GM12801 (cell line): Measurements from ENCODE around the gene CCR9.

Experiments used
- TF ChIP-seq, protein P1 (sequence below): IDR thresholded peaks from one replicate; pipeline ENCODE4 v1.5.1; 2011; ENCODE audit warnings: control low read depth; ENCODE audit not compliant: insufficient read length; ENCODE audit errors: extremely low read depth

The CCR9 gene

DNA sequence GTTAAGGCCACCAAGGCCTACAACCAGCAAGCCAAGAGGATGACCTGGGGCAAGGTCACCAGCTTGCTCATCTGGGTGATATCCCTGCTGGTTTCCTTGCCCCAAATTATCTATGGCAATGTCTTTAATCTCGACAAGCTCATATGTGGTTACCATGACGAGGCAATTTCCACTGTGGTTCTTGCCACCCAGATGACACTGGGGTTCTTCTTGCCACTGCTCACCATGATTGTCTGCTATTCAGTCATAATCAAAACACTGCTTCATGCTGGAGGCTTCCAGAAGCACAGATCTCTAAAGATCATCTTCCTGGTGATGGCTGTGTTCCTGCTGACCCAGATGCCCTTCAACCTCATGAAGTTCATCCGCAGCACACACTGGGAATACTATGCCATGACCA, 60.5 kb downstream of the CCR9 start:
- TF ChIP-seq, protein P1, sequence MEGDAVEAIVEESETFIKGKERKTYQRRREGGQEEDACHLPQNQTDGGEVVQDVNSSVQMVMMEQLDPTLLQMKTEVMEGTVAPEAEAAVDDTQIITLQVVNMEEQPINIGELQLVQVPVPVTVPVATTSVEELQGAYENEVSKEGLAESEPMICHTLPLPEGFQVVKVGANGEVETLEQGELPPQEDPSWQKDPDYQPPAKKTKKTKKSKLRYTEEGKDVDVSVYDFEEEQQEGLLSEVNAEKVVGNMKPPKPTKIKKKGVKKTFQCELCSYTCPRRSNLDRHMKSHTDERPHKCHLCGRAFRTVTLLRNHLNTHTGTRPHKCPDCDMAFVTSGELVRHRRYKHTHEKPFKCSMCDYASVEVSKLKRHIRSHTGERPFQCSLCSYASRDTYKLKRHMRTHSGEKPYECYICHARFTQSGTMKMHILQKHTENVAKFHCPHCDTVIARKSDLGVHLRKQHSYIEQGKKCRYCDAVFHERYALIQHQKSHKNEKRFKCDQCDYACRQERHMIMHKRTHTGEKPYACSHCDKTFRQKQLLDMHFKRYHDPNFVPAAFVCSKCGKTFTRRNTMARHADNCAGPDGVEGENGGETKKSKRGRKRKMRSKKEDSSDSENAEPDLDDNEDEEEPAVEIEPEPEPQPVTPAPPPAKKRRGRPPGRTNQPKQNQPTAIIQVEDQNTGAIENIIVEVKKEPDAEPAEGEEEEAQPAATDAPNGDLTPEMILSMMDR: no peak

DNA sequence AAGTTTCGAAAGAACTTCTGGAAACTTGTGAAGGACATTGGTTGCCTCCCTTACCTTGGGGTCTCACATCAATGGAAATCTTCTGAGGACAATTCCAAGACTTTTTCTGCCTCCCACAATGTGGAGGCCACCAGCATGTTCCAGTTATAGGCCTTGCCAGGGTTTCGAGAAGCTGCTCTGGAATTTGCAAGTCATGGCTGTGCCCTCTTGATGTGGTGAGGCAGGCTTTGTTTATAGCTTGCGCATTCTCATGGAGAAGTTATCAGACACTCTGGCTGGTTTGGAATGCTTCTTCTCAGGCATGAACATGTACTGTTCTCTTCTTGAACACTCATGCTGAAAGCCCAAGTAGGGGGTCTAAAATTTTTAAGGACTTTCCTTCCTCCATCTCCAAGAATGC, 61.0 kb downstream of the CCR9 start:
- TF ChIP-seq, protein P1: no peak

DNA sequence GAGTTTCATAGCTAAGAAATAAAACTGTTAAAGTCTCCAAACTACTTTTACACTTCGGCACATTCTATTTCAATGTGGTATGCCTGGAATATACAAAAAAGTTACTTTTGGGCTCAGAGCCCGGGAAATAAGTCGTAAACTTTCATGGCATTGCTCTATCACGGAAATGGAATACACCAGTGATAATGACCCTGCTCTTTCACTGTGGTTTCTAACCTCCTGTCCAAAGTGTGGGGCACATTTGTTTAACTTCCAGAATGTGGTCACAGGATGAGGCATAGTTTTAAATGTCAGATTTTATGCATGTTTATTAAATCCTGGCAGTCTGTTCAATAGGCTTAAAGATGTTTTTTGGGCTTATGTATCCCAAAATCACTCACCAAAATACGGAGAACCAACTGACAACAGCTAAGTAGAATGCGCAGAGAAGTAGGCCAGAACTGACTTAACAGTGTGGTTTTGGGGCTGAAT, 62.0 kb downstream of the CCR9 start:
- TF ChIP-seq, protein P1: no peak

DNA sequence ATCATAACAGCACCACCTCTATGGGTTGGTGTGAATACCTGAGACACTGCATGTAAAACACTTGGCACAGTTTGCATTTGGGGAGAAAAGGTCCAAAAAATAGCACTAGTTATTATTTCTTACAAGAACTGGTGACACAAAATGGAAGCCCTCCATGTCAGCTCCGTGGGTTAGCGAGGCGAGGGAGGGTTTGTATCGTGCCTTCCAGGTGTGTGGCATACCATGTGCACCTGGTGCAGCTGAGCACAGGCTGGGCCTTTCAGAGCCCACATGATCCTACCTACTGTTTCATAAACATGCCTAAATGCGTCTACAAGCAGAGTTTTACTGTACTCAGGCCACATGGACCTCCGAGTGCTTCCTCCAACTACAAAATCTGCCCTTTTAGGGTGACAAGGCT, 62.5 kb downstream of the CCR9 start:
- TF ChIP-seq, protein P1: no peak

DNA sequence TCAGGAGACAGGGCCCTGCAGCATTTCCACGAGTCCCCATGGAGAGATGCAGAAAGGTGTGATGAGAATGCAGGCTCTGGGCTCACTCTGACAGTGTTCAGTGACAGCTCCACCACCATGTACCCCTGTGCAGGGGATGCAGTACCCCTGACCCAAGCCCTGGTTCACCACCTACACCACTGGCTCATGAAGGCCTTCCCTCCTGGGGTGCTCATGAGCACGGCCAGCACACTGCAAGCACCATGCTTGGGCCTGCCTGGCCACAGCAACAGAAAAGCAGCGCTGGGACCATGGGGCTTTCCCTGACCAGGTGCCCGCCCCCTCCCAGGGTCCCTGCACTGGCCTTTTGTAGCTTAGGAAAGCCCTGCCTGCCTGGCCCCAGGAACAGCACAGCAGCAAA, 63.1 kb downstream of the CCR9 start:
- TF ChIP-seq, protein P1: no peak

DNA sequence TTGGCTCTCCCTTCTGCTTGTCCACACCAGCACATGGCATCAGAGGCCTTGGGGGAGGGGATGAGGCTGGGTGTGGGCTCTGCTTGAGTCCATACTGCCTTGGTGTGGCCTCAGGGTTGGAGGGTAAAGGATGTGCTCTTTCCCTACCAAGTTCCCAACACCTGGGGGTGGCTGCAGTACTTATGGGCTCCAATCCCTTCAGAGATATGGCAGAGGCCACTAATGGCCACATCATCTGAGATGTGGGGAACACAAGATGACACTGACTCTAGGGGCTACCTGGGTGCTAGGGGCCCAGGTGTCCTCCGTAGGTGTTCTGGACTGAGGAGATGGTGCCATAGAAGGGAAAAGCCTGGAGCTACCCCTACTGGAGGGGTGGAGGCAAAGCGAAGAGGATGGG, 63.8 kb downstream of the CCR9 start:
- TF ChIP-seq, protein P1: no peak

DNA sequence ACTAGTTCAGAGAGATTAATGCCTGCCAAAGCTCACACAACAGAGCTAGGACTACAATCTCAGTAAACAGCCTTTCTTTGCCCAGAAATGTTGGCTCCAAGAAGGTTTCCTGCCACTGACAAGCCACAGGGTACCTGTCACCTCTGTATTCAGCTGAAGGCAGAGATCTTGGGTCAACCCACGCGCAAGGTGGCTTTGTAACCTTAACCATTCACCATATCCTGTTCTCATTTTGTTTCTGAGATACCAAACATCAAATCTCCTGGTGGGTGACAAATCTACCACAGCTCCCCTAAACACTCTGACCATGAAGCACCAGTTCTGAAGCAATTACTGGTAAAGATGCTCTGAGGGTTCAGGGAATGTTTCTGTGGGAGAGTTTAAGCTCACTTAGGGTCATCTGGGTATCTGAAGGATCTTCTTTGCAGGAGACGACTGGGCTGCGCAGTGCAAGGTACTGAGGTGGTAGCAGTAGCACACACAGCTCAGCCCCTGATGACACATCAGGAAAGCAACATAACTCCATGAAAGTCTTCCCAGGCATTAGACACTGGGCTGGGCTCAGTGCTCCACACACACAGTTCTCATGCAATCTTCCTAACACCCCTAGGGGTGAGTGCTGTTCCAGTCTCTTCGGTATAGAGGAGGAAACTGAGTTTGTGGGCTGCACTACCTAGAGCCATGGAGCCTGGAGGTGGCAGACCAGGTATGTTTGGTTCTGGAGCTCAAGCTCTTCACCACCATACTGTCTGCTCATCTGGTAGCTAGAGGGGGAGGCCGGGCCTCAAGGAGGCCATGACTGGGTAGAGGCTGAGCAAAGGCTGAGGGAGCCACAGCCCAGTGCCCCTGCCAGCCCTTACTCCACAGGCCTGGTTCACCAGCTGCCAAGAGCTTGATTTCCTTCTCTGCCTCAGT, 64.6 kb downstream of the CCR9 start:
- TF ChIP-seq, protein P1: no peak
